Measurements from ENCODE around the gene ISOC2. TPM values are rescaled to one million over a fixed set of nuclear protein-coding genes. Genes with fewer than 3 reads are reported as not detected.

The ISOC2 gene
- total and polyA plus RNA-seq, 4 donors: 49.1 to 181 (median 118) TPM

GRCh38 chr19:55502197-55502952 lies 40.9 kb upstream of the ISOC2 start:
- Histone ChIP-seq H3K27me3 (ENCODE audit: control insufficient read depth in 4 of 4, insufficient read depth in 4 of 4, low read length in 3 of 4) (no peaks in the 10 kb centered on the region), H3K36me3 (ENCODE audit: control insufficient read depth in 4 of 4, insufficient read depth in 3 of 4, low read depth in 1 of 4, low read length in 3 of 4) (no peaks in the 10 kb centered on the region), H3K27ac (ENCODE audit: low read depth in 1 of 2, low read length in 2 of 2) (no peak overlapping the region), H3K9me3 (ENCODE audit: control insufficient read depth in 4 of 4, low read length in 3 of 4) (no peaks in the 10 kb centered on the region), H3K4me3 (ENCODE audit: low read depth in 1 of 3, low read length in 3 of 3) (no peak overlapping the region), H3K9ac (ENCODE audit: low read depth in 1 of 2, low read length in 2 of 2) (no peak overlapping the region), H3K4me1 (ENCODE audit: control insufficient read depth in 4 of 4, insufficient read depth in 4 of 4, low read length in 3 of 4) (peaks cover 0 to 6% (median 3%) of the 10 kb centered on the region in 4 donors)
- TF ChIP-seq NR2F2 (IDR thresholded peaks at IDR 0.05): no peak
- TF ChIP-seq FOXA1 (IDR thresholded peaks at IDR 0.05): no peak
- TF ChIP-seq HNF4A (conservative IDR thresholded peaks at IDR 0.05): no peak
- no peak for TF ChIP-seq ZBTB33 (IDR thresholded peaks at IDR 0.05)
- TF ChIP-seq CTCF (IDR thresholded peaks at IDR 0.05; ENCODE audit: low read depth, low read length, missing input control): no peak
- no peak for TF ChIP-seq EGR1 (IDR thresholded peaks at IDR 0.05; ENCODE audit: low read depth in 2 of 2)
- no peak for TF ChIP-seq FOXA2 (IDR thresholded peaks at IDR 0.05)
- TF ChIP-seq HNF4G (IDR thresholded peaks at IDR 0.05): no peak
- WGBS: 83% methylated on average over 9 of the region's 9 CpGs
- DNase-seq (ENCODE audit: low spot score): no peak

GRCh38 chr19:55500368-55500952 lies 39.0 kb upstream of the ISOC2 start:
- no peak overlapping the region for H3K9ac ChIP-seq (ENCODE audit: low read depth in 1 of 2, low read length in 2 of 2)
- H3K36me3 ChIP-seq (ENCODE audit: control insufficient read depth in 4 of 4, insufficient read depth in 3 of 4, low read depth in 1 of 4, low read length in 3 of 4): no peaks in the 10 kb centered on the region
- H3K4me1 ChIP-seq (ENCODE audit: control insufficient read depth in 4 of 4, insufficient read depth in 4 of 4, low read length in 3 of 4): peaks cover 0 to 6% (median 3%) of the 10 kb centered on the region in 4 donors
- H3K27me3 ChIP-seq (ENCODE audit: control insufficient read depth in 4 of 4, insufficient read depth in 4 of 4, low read length in 3 of 4): no peaks in the 10 kb centered on the region
- no peaks in the 10 kb centered on the region for H3K9me3 ChIP-seq (ENCODE audit: control insufficient read depth in 4 of 4, low read length in 3 of 4)
- H3K4me3 ChIP-seq (ENCODE audit: low read depth in 1 of 3, low read length in 3 of 3): no peak overlapping the region
- DNase-seq (ENCODE audit: low spot score): no peak
- 94% methylated on average over 26 of the region's 26 CpGs for WGBS
- TF ChIP-seq FOXA1 (IDR thresholded peaks at IDR 0.05) (no peak), ATF3 (IDR thresholded peaks at IDR 0.05) (no peak), TAF1 (conservative IDR thresholded peaks at IDR 0.05) (no peak), RAD21 (IDR thresholded peaks at IDR 0.05) (no peak), FOXA2 (IDR thresholded peaks at IDR 0.05) (no peak)
- no peak overlapping the region for H3K27ac ChIP-seq (ENCODE audit: low read depth in 1 of 2, low read length in 2 of 2)

GRCh38 chr19:55498246-55498840 lies 36.9 kb upstream of the ISOC2 start:
- Histone ChIP-seq H3K9me3 (ENCODE audit: control insufficient read depth in 4 of 4, low read length in 3 of 4) (no peaks in the 10 kb centered on the region), H3K27ac (ENCODE audit: low read depth in 1 of 2, low read length in 2 of 2) (no peak overlapping the region), H3K9ac (ENCODE audit: low read depth in 1 of 2, low read length in 2 of 2) (no peak overlapping the region), H3K4me3 (ENCODE audit: low read depth in 1 of 3, low read length in 3 of 3) (no peak overlapping the region), H3K27me3 (ENCODE audit: control insufficient read depth in 4 of 4, insufficient read depth in 4 of 4, low read length in 3 of 4) (no peaks in the 10 kb centered on the region), H3K36me3 (ENCODE audit: control insufficient read depth in 4 of 4, insufficient read depth in 3 of 4, low read depth in 1 of 4, low read length in 3 of 4) (no peaks in the 10 kb centered on the region), H3K4me1 (ENCODE audit: control insufficient read depth in 4 of 4, insufficient read depth in 4 of 4, low read length in 3 of 4) (no peaks in the 10 kb centered on the region)
- DNase-seq (ENCODE audit: low spot score): no peak
- WGBS: 72% methylated on average over 2 of the region's 2 CpGs
- TF ChIP-seq RAD21 (IDR thresholded peaks at IDR 0.05) (no peak), MAX (IDR thresholded peaks at IDR 0.05) (no peak), RXRA (IDR thresholded peaks at IDR 0.05) (no peak), EGR1 (IDR thresholded peaks at IDR 0.05; ENCODE audit: low read depth in 2 of 2) (no peak), FOXA1 (IDR thresholded peaks at IDR 0.05) (no peak), GABPA (IDR thresholded peaks at IDR 0.05 in 1 of 2, conservative IDR thresholded peaks at IDR 0.05 in 1 of 2) (no peak), ATF3 (IDR thresholded peaks at IDR 0.05) (no peak), SP1 (IDR thresholded peaks at IDR 0.05) (no peak), REST (IDR thresholded peaks at IDR 0.05) (no peak), HNF4A (conservative IDR thresholded peaks at IDR 0.05) (no peak)
